ELR (cell line): ENCODE measurements around the gene ARHGAP26.
A peak's percentile ranks its signal among the peaks of the same experiment; 100 is the strongest.

Experiments used
- DNase-seq: peaks from one replicate; pipeline ENCODE4 v3.0.0-alpha.2; 2015; ENCODE audit warnings: low read depth

Gene ARHGAP26

GRCh38 chr5:142828797-142829535, 58.8 kb downstream of the ARHGAP26 start:
- no peak for DNase-seq

DNA sequence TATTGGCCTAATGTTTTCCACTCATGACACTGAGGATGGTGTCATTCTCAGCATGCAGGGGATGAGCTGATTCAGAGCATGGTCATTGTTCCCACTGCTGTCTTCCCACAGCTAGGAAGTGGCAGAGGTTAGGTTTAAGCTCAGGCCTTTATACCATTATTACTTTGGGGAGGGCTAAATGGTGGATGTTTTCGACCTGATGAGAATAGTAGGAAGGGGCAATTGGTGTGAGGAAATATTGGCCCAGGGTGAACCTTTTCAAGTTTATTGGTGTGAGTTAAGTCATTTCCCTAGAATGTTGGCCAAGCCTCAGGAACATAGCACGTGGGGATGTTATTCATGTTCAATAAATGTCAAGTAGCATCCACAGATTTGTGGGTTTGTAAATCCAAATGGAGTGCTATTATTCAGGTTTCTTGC, 59.6 kb downstream of the ARHGAP26 start:
- DNase-seq = peak; percentile 69

DNA sequence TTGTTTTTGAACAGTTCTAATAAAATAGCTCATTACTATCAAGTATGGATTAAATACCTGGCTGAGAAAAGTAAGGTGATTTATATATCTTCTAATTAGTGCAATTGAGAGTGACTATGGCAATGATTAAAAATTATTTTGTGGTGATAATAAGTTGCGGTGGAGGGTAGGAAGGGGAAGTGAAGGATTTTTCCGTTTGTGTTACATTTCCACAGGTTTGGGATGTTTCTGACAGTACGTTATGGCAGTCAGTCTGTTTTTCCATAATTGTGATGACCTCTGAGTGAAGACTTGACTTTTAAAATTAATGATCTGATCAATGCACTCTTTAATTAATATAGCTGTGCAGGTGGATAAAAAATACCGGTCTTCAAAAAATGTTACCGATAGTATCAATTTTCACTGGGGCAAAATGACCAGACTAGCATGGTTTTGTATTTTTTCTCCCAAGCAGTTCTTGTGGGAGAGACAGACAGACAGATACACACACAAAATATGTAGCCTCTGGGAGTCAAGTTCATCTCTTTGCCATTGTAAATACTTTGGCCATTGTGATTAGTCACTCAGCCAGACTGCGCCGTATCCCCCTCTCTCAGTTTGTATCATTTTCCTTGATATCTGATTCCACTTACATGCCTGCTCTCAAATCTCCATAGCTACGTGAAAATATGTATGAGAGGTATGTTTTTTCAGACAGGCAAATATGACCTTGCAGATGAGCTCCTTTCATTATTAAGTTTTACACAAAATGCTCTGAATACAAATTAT, 60.2 kb downstream of the ARHGAP26 start:
- peak; percentile 73 for DNase-seq

DNA sequence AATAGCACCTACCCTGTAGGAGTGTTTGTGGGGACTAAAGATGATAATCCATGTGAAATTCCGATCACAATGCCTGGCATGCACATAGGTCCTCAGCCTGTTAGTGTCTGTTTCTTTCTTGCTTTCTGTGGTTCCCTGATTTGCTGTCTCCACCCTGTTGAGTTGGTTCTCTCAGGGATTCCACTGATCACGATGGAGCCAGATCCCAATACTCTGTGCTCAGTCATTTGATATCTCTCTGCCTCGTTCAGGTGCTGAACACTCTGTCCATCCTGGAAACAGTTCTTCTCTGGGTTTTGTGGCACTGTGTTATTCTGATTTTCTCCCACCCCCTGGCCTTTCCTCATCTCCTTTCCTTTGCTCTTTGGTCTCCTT, 60.8 kb downstream of the ARHGAP26 start:
- DNase-seq = peak; percentile 20

DNA sequence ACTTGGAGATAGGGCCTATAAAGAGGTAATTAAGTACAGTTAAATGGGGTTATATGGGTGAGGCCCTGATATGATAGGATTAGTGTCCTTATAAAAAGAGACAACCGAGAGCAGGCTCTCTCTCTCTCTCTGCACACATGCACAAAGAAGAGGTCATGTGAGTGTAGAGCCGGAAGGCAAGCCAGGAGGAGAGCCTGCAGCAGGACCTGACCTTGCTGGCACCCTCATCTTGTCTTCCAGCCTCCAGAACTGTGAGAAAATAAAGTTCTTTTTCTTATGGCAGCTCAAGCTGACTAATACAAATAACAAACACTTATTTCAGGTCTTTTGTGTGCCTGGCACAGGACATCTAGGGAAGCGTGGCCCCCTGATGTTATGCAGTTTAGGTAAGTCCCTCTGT, 62.1 kb downstream of the ARHGAP26 start:
- no peak for DNase-seq

- no peak for DNase-seq
These were observed 63.6 kb downstream of the ARHGAP26 start for GRCh38 chr5:142833517-142834449.

- no peak for DNase-seq
These were observed 64.3 kb downstream of the ARHGAP26 start for GRCh38 chr5:142834504-142834903.

- no peak for DNase-seq
These were observed 65.4 kb downstream of the ARHGAP26 start for GRCh38 chr5:142835540-142835939.

DNA sequence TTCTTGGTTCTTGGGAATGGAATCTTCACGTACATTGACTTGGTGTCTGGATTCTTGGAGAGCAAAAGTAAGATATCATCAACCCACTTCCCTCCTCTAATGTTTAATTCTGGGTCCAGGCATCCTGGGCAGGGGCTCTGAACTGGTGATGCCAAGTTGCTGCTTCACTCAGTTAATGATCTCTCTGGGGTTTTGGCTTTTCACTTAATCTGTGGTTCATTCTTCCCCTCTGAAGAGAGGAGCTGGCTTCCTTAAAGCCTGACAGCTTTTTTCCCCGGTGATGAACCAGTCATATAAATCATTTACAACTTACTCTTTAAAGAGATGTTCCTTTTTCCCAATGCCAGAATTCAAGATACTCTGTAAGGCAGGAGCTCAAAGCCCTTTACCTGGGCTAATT, 65.9 kb downstream of the ARHGAP26 start:
- DNase-seq = no peak

GRCh38 chr5:142837081-142837725, 67.0 kb downstream of the ARHGAP26 start:
- no peak for DNase-seq

GRCh38 chr5:142838845-142839244, 68.7 kb downstream of the ARHGAP26 start:
- DNase-seq = no peak

- no peak for DNase-seq
These were observed 69.7 kb downstream of the ARHGAP26 start for GRCh38 chr5:142839711-142840346.

GRCh38 chr5:142840575-142840974, 70.4 kb downstream of the ARHGAP26 start:
- no peak for DNase-seq

DNA sequence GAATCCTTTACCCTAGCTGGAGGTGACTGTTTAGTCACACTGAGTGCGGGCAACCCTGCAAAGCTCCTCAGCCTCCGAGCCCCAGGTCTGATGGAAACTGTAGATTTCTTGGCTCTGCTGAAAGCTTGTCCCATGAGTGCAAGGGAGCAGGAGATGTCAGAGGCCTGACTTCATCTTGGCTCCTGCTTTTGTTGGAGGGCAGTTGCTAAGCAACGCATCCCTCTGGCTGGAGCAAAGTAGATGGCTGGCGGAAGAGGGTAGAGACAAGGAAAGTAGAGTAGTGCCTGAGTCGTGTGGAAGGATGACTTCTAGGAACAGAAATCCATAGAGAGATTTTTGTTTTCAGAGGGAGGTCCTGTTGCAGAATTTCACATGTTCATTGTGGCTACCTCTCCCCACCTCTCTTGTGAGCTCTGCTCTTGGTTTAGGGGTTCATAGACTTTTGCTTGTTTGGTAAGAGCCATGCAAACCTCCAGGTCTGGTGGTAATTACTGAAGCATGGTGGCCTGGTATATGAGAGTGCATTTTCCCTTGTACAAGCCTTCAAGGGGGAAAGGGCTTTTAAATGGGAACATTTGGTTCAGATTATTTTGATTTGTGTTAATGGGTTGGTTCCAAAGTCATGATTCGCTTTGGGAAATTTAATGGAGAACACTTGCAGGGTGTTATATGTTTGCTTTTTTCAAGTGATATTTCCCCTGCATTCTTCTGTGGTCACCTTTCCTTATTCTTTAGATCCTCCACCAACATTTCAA, 71.5 kb downstream of the ARHGAP26 start:
- no peak for DNase-seq

- no peak for DNase-seq
These were observed 73.1 kb downstream of the ARHGAP26 start for GRCh38 chr5:142842994-142843905.

DNA sequence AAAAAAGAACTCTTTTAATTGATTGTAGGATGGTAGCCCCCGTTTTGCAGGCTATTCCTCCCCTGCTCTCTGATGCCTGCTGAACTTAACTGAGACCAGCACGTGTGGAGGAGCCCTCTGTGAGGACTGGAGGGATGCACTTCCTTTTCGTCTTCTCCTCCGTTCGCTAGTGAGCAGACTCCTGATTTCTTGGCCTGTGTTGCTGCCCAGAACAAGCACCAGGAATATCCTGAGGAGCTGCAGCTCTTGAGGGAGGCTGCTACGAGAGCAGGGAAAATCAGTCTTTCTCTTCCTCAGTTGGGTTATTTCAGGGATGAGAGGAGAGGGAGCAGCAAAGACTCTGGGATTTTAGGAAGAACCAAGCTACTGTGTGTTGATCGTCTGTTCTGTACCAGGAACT, 74.7 kb downstream of the ARHGAP26 start:
- no peak for DNase-seq

DNA sequence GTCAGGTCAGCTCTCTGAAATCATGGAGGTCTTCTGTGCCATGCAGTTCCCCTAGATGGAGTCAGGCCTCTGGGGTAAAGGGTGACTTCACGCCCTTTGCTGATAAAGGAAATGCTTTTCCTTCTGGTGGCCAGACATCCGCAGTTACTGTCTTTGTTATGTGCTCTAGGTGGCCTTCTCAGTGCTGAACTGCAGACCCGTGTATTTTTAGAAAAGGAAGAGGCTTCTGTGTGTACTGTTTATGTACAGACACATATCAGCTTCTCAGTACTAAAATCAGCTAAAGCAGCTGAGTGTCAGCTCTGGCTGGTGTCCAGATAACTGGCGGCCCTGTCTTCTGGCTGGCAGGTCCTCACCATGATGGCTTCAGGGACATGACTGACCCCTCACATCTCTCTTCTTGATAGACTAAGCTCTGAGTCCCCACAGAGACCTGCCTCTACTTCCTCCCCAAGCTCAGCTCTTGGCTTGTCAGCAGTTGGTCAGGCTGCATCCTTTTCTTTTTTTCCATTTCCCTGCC, 75.3 kb downstream of the ARHGAP26 start:
- no peak for DNase-seq

DNA sequence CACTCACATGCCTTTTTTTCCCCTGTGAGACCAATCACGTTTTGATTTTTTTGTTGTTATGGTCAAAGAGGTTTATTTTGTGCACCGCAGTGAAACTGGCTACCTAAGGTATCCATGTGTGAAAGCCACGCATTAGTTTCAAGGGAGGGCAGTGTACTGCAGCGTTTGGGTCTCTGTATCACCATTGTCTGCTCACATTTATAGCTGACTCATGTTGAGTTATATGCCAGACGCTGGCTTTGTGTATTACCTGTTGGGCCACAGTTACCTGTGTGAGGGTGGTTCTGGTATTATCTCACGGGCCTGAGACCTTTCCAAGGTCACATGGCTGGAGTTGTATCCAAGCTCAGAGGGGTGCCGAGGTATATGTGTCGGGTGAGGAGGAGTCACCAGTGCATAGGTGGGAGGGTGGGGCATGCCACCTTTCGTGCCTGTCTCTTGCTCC, 75.8 kb downstream of the ARHGAP26 start:
- DNase-seq = no peak

GRCh38 chr5:142846406-142846805, 76.2 kb downstream of the ARHGAP26 start:
- DNase-seq = no peak
